GM19025 (cell line): ENCODE data around the gene CPSF3.

ENCODE experiments used
- ATAC-seq: cut with Tn5 transposase; IDR thresholded peaks from one replicate; pipeline ENCODE4 v1.9.1; 2021; ENCODE audit warnings: mild to moderate bottlenecking, low read depth, moderate library complexity; ENCODE audit not compliant: unreplicated experiment

The CPSF3 gene

GRCh38 chr2:9423100-9423921 lies at the start of gene CPSF3, which contains the start of gene ITGB1BP1:
CPSF3 (plus strand) TSS chr2:9423654; CDS start chr2:9423774, 120 bp downstream.
ITGB1BP1 (minus strand) TSS chr2:9423528; CDS start chr2:9418697, 4,831 bp downstream.
- ATAC-seq, result peak; percentile 73

GRCh38 chr2:9374071-9374730 lies 49.3 kb upstream of the CPSF3 start:
- no peak for ATAC-seq

- ATAC-seq, result no peak
Measured at GRCh38 chr2:9375857-9376428, 47.5 kb upstream of the CPSF3 start.

GRCh38 chr2:9377461-9378097 lies 45.9 kb upstream of the CPSF3 start:
- ATAC-seq, result no peak

GRCh38 chr2:9378433-9379390 lies 44.7 kb upstream of the CPSF3 start:
- no peak for ATAC-seq

GRCh38 chr2:9379391-9379755 lies 44.1 kb upstream of the CPSF3 start:
- no peak for ATAC-seq

- no peak for ATAC-seq
Measured at GRCh38 chr2:9380702-9381628, 42.5 kb upstream of the CPSF3 start.

GRCh38 chr2:9382604-9383235 lies 40.7 kb upstream of the CPSF3 start:
- no peak for ATAC-seq

GRCh38 chr2:9384521-9384920 lies 38.9 kb upstream of the CPSF3 start:
- no peak for ATAC-seq

GRCh38 chr2:9385841-9386240 lies 37.6 kb upstream of the CPSF3 start:
- no peak for ATAC-seq

GRCh38 chr2:9388199-9388681 lies 35.2 kb upstream of the CPSF3 start:
- no peak for ATAC-seq

GRCh38 chr2:9388950-9389911 lies 34.2 kb upstream of the CPSF3 start:
- no peak for ATAC-seq

- no peak for ATAC-seq
Measured at GRCh38 chr2:9390151-9390850, 33.2 kb upstream of the CPSF3 start.

GRCh38 chr2:9390991-9391390 lies 32.5 kb upstream of the CPSF3 start:
- no peak for ATAC-seq

- no peak for ATAC-seq
Measured at GRCh38 chr2:9391961-9392720, 31.3 kb upstream of the CPSF3 start.
